Measurements from ENCODE around the gene MCM6.

GRCh38 chr2:135843671-135844070 lies 32.6 kb downstream of the MCM6 start:
- TF ChIP-seq, protein P1, sequence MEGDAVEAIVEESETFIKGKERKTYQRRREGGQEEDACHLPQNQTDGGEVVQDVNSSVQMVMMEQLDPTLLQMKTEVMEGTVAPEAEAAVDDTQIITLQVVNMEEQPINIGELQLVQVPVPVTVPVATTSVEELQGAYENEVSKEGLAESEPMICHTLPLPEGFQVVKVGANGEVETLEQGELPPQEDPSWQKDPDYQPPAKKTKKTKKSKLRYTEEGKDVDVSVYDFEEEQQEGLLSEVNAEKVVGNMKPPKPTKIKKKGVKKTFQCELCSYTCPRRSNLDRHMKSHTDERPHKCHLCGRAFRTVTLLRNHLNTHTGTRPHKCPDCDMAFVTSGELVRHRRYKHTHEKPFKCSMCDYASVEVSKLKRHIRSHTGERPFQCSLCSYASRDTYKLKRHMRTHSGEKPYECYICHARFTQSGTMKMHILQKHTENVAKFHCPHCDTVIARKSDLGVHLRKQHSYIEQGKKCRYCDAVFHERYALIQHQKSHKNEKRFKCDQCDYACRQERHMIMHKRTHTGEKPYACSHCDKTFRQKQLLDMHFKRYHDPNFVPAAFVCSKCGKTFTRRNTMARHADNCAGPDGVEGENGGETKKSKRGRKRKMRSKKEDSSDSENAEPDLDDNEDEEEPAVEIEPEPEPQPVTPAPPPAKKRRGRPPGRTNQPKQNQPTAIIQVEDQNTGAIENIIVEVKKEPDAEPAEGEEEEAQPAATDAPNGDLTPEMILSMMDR (IDR thresholded peaks at IDR 0.05) = no peak
- TF ChIP-seq EZH2phosphoT487 (IDR thresholded peaks at IDR 0.05) (no peak), EZH2 (IDR thresholded peaks at IDR 0.05) (no peak)

Measured in neural progenitor cell (in vitro differentiated cells).